Measurements from ENCODE around the gene SLC2A1.

The SLC2A1 gene

DNA sequence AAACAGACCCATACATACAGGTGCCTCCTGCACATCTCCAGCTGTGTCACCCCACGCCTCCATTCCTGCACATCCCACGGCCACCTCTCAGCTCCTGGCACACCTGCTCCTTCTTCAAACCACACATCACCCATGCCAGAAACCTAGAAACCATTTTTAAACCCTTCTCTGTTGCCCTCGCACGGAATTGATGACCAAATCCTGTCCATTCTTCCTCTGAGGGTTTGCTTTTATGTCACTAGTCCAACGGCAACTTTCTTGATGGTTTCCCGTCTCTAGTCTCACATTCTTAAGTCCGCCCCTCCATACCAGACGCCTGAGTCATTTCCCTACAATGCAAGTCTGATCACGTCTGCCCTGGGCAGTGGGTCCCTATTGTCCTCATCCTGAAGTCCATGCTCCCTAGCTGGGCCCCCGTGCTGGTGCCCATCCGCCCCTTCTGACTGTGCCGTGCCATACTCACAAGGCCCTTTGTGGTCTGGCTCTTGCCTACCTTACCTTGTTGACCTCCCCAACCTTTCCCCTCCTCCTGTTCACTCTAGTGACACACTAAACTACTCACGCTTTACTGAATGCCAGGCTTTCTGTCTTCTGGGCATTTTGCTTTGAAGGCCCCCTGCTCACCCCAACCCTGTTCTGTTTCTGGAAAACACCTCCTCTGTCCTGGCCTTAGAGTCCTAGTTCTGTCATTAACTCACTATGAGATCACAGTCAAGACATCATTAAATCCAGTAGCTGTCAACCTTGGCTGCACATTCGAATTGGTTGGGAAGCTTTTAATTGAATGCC, 17.6 kb downstream of the SLC2A1 start:
- DNase-seq = no peak

- no peak for DNase-seq
These were observed 19.7 kb downstream of the SLC2A1 start for GRCh38 chr1:42938645-42939615.

DNA sequence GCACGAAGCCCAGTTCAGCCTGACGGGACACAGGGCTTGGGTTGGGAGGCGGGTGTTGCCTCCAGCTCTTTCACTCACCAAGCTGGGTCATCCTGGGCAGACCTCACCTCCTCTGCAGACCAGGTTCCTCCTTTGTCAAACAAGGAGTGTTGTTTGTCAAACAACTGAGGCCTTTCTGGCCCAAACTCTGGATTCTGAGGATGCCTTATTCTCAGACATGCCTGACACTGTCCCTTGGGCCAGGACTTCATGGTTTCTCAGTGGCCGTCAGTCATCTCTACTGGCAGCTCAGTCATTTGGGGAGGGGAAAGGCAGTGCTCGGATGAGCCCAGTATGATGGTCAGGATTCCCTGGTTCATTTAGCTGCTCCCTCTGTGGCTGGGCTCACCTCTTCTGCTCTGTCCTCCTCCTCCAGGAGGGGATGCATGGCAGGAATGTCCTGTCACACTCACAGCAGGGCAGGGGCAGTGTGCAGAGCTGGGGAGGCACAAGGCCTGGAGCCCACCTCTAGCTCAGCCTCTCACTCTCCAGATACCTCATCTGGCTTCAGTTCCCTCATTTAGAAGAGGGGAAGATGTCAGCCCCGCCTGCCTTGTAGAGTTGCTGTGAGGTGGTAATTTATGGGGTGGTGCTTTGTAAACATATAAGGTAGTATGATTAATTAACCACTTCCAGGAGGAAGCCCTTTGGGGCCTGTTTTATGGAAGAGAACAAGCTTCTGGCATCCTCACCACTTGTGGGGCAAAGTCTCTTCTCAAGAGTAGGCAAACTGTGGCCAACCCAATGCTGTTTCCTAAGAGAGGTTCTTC, 20.6 kb downstream of the SLC2A1 start:
- DNase-seq = no peak

- DNase-seq = no peak
These were observed 21.4 kb downstream of the SLC2A1 start for GRCh38 chr1:42937141-42937696.

GRCh38 chr1:42936309-42937078, 22.2 kb downstream of the SLC2A1 start:
- no peak for DNase-seq

DNA sequence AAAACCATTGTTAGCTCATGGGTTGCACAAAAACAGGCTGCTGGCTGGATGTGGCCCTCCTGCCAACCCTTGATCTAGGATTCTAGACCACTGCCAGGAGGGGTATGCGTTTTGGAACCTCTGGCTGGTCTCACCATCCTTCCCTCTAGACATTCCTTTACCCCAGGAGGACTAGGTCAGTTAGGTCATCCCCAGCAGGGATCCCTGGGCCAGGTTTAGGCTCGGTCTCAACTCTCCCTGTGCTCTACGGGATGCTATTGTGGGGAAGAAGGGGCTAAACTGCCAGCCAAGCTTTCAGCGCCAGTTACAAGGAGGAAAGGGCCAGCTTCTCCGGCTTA, 22.7 kb downstream of the SLC2A1 start:
- no peak for DNase-seq

GRCh38 chr1:42935313-42935895, 23.3 kb downstream of the SLC2A1 start:
- DNase-seq = no peak

- DNase-seq = no peak
These were observed 23.9 kb downstream of the SLC2A1 start for GRCh38 chr1:42934541-42935312.

DNA sequence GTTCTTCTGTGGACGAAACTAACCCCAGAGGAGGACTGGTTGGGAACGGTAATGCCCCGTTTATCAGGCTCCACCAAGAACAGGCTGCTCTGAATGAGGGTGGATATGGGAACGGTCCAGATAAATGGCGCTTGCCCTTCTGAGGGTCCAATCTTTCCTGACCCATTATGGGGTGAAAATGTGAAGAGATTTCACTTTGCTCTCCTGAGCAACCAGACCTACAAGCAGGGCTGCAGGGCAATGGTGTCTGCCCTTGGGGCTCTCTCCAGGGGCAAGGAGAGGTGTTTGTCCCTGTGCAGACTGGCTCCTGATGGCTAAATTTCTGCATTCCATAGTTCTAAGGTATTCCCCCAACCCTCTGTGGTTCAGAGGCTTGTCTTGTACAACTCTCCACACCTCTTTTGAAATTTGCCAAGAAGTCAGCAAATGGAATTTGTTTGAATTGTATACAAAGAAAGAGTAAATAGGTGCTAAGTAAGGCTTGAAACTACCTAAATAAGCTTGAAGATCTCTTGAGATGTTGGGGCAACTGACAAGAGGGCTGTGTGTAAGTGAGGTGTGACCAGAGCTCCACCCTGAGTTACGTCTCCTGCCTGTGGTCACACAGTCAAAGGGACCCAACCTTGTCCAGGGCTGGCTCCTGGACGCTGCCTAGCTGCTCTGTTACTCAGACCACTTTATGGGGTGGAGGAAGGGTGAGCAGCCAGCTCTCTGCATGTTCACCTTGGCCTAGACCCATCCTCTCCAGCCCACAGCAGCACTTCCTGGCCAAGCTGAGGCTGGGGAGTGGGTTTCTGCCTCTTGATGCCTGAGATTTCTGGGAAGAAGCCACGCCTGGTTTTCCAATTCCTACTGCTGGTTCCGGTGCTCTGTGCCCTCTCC, 24.8 kb downstream of the SLC2A1 start:
- no peak for DNase-seq

DNA sequence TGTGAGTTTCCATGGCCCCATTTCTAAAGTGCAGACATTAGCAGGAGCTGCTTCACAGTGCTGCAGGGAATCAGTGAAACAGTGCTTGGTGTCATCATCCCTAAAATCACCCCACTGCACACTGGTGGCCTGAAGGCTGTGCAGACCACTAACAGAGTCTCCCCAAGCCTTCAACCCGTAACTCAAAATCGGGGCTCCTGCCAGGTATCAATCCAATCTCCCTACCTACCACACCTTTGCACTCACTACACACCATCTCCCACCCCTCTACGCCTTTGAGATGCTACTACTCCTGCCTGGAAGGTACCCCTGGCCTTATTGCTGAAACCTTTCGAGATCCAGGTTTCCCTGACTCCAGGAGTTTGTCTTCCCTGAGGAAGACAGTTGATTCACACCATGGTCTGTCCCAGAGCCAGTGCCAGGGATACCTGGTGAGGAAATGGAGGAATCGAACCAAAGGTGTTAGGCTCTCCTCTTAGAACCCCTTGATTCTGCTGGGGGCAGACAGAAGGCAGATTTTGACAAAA, 25.5 kb downstream of the SLC2A1 start:
- DNase-seq = no peak

DNA sequence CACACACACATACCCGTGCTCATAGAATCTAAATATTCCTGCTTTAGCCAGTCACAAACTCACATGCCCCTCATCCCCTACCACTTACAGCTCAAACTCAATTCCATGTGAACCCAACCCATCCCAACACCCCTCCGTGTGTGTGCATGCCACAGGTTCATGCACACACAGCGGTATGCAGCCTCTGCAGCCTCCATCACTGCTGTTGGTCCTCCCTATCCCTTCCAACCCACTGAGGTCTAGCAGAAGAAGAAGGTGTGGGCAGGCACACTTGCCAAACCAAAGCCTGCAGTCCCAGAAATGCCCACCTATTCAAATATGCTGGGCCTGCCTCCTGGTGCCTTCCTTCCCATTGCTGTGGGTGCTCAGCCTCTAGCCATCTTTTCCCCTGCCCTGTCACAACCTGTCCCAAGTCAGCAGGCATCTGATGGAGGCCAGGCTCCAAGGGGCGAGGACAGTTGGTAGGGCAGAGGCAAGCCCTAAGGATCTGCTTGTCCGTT, 26.2 kb downstream of the SLC2A1 start:
- no peak for DNase-seq

DNA sequence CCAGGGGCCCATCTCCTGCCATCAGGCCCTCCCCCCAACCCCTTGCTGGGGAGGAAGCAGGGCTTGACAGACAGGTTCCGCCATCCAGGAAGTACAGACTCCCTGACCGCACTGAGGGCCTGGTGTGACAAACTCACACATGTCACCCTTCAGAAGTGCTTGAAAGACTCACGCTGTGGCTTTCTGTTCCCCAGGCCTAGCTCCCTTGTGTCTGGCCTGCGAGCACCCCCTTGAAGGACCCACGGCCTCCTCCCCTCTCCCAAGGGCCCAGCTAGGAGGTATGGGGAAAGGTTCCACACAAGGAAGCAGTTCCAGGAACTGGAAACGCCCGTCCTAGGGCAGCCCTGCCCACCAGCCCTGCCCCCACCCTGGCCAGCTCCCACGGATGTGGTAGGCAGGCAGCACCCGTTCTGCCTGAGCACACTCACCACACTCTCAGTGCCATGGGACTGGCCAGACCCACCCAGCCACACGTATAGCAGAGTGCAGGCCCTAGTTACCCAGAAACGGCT, 26.7 kb downstream of the SLC2A1 start:
- peak in 2 of 3 experiments; percentile 22 to 24 for DNase-seq

GRCh38 chr1:42931108-42931539, 27.5 kb downstream of the SLC2A1 start:
- DNase-seq = peak; percentile 11 to 30 (median 14)

- no peak for DNase-seq
These were observed 28.2 kb downstream of the SLC2A1 start for GRCh38 chr1:42930178-42931107.

GRCh38 chr1:42929434-42930177, 29.1 kb downstream of the SLC2A1 start:
- DNase-seq = no peak

- DNase-seq = no peak
These were observed 29.8 kb downstream of the SLC2A1 start for GRCh38 chr1:42928859-42929258.

GRCh38 chr1:42927920-42928505, 30.7 kb downstream of the SLC2A1 start:
- DNase-seq = no peak

Measured in NCI-H1417 (cell line).